HG03097 (cell line): ENCODE data around the gene GHR.

ENCODE experiments used
- ATAC-seq: cut with Tn5 transposase; IDR thresholded peaks from one replicate; pipeline ENCODE4 v1.9.1; 2021; ENCODE audit not compliant: unreplicated experiment, low FRiP score

The GHR gene

GRCh38 chr5:42596817-42597216 lies 173.6 kb downstream of the GHR start:
- no peak for ATAC-seq

DNA sequence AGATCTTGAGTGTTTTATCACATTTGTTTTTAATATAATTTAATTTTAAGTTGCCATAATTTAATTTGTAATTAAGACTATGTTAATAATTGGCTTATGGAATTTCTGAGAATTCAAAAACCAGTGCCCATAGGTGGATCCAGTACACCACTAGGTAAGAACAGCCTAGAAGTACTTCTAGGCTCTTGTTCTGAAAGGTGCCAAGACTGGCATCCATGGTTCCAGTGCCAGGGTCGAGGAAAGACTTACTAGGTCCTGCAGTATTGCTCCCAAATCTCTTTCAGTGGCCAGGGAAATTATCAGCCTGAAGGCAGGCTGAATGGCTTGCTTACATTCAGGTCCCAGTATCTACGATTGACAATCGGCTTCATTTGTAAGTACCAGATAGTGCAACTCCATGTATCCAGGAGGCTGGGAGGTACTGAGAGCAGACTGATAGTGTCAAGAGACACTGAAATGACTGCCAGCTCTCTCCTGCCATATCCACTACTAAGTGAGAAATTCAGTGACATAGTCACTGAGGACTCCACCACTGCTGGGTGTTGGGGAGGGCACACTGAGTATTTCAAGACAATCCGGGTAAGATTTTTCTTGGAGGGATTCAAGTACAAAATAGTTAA lies 174.2 kb downstream of the GHR start:
- ATAC-seq, result no peak

GRCh38 chr5:42598311-42598710 lies 175.1 kb downstream of the GHR start:
- no peak for ATAC-seq

GRCh38 chr5:42599106-42599505 lies 175.9 kb downstream of the GHR start:
- ATAC-seq, result no peak

GRCh38 chr5:42600441-42600840 lies 177.2 kb downstream of the GHR start:
- ATAC-seq, result no peak

- no peak for ATAC-seq
These were observed 181.0 kb downstream of the GHR start for GRCh38 chr5:42604171-42604711.

- ATAC-seq, result no peak
These were observed 182.3 kb downstream of the GHR start for GRCh38 chr5:42605490-42605889.

GRCh38 chr5:42606464-42606869 lies 183.2 kb downstream of the GHR start:
- no peak for ATAC-seq

DNA sequence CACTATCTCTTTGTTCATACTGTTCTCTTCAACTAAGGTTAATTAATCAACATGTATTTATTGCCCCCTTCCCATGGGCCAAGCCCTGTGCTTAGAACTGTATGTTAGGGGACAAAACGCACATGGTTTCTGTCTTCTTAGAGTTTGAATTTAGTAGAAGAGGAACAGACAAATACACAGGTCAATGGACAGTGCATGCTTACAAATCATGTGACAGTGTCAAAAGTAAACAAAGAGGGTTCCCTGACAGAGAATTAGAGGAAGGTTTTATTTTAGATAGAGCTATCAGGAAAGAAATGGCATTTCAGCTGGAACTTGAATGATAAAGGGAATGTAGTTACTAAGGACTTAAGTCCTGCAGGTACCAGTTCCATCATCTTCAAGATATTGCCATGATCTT lies 188.2 kb downstream of the GHR start:
- no peak for ATAC-seq

DNA sequence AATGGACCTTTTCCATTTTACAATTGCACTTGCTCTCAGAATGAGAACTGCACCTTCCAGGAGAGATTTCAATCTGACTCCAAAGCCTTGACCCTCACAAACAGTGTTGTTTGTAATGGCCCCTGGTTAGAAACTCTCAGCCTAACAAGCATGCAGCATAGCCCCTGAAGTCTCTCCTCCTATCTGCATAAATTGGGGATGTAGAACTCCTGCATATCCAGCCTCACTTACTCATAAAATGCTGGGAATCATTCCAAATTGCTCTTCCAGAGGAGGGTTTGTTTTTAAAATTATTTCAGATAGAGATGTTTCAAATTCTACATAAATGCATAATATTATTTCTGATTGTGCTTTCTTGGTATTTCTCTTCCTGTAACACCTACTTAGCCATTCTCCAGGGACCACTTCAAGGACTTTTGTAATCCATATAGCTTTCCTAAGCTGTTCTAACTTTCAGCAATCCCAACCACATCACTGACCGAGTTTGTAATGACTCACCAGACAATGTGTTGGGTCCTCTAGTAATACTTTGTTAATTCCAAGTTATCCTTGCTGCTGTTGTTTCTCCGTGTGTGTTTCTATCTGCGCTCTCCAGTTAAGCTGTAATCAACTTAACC lies 189.6 kb downstream of the GHR start:
- no peak for ATAC-seq

DNA sequence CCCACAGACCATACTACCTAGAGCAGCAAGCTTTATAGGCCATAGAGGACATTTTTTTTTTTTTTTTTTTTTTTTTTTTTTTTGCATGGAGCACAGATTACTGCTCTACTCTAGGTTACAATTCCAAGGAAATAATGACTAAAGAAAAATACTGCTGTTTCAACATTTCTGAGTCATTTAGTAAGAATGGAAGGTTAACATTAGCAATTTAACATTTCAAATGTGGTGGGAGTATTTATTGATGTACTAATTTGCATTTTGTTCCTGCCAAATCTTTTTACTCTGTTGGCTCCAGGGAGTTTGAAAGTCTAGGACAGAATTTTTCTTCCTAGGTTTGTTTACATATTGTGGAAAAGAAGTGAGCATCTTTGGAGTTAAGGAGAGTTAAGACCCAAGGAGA lies 191.3 kb downstream of the GHR start:
- no peak for ATAC-seq

DNA sequence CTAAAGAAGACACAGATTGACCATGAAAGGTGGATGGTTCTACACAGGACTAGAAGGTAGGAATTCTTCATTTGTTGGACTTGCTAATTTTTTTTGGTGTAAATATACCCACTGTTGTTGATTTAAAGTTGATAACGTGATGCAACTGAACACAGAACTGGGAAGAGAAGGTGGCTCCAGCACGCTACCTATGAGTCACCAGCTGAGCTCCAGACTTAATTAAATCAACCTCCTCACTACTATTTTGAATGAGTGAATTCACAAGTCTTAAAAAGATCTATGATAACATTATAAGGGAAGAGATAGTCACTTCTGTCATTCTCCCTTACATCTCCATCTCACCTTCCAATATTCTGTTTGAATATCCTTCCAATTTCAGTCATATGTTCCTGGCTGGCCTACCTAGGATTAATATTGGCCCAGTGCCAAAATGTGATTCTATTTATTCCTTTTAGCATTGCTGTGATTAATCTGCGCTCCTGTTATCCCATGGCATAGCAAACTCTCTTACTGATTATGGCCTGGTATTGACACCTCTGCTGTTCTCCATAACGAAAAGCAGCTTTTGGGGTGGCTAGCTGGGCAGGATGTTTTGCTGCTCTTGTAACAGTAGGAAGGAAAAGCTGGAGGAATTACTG lies 197.5 kb downstream of the GHR start:
- no peak for ATAC-seq

- no peak for ATAC-seq
These were observed 198.0 kb downstream of the GHR start for GRCh38 chr5:42621242-42621641.

- ATAC-seq, result no peak
These were observed 198.4 kb downstream of the GHR start for GRCh38 chr5:42621662-42622061.

DNA sequence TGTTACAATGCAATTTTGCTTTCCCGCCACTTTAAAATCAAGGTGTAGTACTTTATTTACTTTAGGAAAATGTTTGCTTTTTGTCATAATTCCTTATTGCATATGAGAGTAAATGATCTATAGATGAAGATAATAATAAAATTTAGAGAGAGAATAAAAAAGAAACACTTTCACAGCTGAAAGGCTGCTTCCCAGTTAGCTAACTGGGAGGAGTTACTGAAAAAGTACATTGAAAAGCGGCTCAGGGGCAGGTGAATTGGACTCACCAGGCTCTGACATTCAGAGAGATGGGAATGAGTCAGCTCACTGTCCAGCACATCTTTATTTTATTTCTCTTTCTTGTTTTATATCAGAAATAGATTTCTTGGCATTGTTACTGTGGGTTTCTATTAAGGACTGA lies 201.7 kb downstream of the GHR start:
- no peak for ATAC-seq

DNA sequence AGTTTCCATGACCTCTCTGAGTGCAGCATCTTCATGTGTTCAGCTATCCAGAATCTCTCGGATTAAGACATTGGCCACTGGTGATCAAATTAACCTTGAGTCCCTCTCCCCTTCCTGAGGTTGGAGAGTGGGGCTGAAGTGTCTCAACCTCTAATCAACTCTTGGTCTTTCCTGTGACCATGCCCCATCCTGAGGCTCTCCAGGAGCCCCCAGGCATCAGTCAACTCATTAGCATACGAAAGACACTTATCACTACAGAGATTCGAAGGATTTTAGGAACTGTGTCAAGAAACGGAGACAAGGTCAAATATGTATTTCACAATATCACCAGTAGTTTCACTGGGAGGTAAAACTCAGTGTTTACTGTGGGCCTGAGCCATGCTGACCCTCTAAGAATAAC lies 203.2 kb downstream of the GHR start:
- ATAC-seq, result no peak

- no peak for ATAC-seq
These were observed 205.6 kb downstream of the GHR start for GRCh38 chr5:42628821-42629220.

DNA sequence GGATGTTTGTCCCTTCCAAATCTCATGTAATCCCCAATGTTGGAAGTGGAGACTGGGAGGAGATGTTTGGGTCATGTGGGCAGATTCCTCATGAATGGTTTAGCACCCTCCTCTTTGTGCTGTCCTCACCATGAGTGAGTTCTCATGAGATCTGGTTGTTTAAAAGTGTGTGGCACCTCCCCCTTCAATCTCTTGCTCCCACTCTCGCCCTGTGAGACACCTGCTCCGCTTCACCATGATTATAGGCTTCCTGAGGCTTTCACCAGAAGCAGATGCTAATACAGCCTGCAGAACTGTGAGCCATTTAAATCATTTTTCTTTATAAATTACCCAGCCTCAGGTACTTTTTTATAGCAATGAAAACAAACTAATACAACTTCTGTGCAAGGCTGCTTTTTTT lies 206.0 kb downstream of the GHR start:
- no peak for ATAC-seq

DNA sequence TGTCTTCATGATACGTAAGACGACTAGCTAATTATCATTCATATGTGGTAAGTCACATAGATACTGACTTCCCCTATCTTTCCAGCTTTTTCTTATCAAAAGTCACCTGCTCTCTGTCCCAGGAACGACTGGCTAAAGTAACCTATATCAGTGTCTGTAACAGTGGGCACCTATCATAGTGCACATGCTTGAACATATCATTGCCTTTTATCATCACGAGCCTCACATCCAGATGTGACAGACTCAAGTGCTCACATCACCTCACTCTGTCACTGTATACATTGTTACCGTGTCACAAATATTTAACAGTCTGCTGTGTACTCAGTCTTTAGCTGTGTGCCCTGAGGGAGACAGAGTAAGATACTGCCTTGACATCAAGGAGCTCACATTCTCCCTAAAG lies 208.0 kb downstream of the GHR start:
- ATAC-seq, result no peak

- no peak for ATAC-seq
These were observed 209.2 kb downstream of the GHR start for GRCh38 chr5:42632354-42632900.

DNA sequence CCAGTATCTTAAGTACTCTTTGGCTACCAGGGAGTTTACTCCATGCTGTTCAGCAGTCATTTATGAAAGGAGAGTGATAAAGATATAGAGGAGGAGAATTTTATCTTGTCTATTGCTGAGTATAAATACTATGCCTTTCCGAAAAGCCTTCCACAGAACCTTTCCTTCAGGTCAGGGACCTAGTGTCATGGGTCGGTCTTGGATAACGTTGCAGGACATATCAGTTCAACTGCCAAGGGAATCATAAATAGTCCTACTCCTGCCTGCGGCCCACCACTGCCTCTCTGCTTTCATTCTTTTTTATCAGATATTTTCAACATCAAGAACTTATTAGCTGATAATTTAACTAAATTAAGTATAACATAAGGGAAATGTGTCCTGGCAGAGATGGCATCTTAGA lies 211.3 kb downstream of the GHR start:
- ATAC-seq, result no peak

GRCh38 chr5:42636425-42636824 lies 213.2 kb downstream of the GHR start:
- ATAC-seq, result no peak
